ENCODE data around the gene STK17B.

DNA sequence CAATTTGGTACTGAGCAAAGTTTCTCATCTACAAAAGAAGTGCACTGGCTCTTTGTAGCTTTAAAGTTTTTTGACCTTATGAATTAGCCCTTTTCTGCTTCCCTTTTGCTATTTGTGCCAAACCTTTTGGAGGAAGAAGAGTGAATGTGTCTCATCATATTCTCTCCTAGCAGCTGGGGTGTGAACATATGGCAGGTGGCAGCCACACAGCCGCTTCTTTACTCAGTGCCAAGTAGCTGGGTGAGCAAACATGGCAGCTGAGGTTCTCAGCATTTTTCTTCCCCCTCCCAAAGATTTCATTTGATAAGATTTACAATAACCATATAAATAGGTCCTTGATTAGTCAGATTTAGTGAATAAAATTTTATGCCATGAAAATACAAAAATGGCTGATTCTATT lies 46.7 kb upstream of the STK17B start:
- TF ChIP-seq, protein P1, sequence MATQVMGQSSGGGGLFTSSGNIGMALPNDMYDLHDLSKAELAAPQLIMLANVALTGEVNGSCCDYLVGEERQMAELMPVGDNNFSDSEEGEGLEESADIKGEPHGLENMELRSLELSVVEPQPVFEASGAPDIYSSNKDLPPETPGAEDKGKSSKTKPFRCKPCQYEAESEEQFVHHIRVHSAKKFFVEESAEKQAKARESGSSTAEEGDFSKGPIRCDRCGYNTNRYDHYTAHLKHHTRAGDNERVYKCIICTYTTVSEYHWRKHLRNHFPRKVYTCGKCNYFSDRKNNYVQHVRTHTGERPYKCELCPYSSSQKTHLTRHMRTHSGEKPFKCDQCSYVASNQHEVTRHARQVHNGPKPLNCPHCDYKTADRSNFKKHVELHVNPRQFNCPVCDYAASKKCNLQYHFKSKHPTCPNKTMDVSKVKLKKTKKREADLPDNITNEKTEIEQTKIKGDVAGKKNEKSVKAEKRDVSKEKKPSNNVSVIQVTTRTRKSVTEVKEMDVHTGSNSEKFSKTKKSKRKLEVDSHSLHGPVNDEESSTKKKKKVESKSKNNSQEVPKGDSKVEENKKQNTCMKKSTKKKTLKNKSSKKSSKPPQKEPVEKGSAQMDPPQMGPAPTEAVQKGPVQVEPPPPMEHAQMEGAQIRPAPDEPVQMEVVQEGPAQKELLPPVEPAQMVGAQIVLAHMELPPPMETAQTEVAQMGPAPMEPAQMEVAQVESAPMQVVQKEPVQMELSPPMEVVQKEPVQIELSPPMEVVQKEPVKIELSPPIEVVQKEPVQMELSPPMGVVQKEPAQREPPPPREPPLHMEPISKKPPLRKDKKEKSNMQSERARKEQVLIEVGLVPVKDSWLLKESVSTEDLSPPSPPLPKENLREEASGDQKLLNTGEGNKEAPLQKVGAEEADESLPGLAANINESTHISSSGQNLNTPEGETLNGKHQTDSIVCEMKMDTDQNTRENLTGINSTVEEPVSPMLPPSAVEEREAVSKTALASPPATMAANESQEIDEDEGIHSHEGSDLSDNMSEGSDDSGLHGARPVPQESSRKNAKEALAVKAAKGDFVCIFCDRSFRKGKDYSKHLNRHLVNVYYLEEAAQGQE (IDR thresholded peaks at IDR 0.05; ENCODE audit: low read depth), result no peak
- TF ChIP-seq EZH2 (IDR thresholded peaks at IDR 0.05) (no peak), POLR2A (IDR thresholded peaks at IDR 0.05; ENCODE audit: borderline replicate concordance, extremely low read depth, insufficient read depth, insufficient read length) (no peak)
- TF ChIP-seq, protein P2, sequence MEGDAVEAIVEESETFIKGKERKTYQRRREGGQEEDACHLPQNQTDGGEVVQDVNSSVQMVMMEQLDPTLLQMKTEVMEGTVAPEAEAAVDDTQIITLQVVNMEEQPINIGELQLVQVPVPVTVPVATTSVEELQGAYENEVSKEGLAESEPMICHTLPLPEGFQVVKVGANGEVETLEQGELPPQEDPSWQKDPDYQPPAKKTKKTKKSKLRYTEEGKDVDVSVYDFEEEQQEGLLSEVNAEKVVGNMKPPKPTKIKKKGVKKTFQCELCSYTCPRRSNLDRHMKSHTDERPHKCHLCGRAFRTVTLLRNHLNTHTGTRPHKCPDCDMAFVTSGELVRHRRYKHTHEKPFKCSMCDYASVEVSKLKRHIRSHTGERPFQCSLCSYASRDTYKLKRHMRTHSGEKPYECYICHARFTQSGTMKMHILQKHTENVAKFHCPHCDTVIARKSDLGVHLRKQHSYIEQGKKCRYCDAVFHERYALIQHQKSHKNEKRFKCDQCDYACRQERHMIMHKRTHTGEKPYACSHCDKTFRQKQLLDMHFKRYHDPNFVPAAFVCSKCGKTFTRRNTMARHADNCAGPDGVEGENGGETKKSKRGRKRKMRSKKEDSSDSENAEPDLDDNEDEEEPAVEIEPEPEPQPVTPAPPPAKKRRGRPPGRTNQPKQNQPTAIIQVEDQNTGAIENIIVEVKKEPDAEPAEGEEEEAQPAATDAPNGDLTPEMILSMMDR (IDR thresholded peaks at IDR 0.05 in 2 of 3, conservative IDR thresholded peaks at IDR 0.05 in 1 of 3; ENCODE audit: borderline replicate concordance in 1 of 3, insufficient read depth in 1 of 3, low read depth in 2 of 3, low read length in 2 of 3), result no peak

Measured in HCT116 (cell line).